ENCODE measurements around the gene WHAMM.
"Not testable (repeated sequence)": the region's sequence is repeated elsewhere in the genome, so short reads cannot be mapped to it uniquely, and the experiment has no call there.

WHAMM gene

GRCh38 chr15:82803793-82804574, 5.4 kb upstream of the WHAMM start:
- no peak for DNase-seq (ENCODE audit: low read depth in 2 of 2)

DNA sequence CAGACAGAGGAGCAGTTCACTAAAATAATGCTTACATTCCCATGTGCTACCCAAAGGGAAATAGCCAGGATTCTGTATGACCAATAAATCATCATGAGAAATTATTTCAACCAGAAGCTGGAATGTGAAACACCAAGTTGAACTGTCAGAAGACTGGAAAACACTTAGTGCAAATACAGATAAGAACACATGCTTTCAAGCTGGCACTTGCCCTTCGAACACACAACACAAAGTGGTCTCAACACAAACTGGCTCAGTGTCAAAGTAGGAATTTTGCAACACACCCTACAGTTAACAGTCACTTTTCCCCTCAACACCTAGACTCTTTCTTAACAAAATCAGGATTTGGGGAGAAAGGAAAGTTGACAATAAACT, 4.9 kb upstream of the WHAMM start:
- no peak for DNase-seq (ENCODE audit: low read depth in 2 of 2)

DNA sequence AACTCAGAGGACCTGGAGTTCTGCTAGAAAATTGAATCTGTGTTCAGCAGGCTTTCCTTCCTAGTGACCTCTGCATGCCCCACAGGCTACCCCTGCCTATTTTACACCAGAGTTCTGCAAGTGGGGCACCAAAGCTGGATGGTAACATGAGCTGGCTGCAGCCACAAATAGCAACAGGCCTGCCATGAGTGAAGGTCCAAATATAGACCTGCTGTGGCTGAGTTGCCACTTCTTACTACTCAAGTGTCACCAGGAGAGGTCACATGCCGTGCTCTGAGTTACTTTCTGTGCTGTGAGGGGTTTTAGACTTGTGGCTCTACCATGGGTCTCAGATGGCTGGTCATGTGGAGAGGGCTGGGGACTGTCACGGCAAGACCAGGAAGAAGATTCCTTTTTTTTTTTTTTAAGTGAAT, 3.4 kb upstream of the WHAMM start, which contains the start of gene FSD2:
TSS of gene FSD2 (minus strand) at position 76 of the 413 bp plus-strand sequence. CDS start 18,679 bp downstream, outside the sequence.
- no peak for DNase-seq (ENCODE audit: low read depth in 2 of 2)

DNA sequence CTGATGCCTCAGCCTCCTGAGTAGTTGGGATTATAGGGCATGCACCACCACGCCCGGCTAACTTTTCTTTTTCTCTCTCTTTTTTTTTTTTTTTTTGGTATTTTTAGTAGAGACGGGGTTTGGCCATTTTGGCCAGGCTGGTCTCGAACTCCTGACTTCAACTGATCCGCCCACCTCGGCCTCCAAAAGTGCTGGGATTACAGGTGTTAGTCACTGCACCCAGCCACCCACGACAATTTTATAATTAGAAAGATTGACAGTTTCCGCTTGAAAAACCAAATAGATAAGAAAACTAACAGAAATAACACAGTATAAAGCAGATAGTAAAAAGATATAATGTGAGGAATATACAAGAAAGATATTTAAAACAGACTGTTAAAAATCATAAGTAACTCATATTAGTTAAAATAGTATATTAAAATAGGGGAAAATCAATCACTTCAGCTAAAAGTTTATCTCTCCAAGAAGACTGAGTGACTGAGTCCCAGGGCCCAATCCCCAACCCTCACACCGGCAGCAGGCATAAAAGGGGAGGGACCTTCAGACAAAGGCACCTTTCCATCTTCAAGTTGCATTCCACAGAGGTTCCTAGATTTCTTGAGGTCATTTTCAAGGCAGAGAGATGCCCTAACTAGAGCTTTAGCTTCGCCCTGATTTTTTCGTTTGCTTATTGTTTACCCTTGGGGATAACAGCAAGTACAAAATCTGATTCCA, 1.4 kb upstream of the WHAMM start:
- no peak for DNase-seq (ENCODE audit: low read depth in 2 of 2)

GRCh38 chr15:82808634-82809041, 790 bp upstream of the WHAMM start:
- DNase-seq (ENCODE audit: low read depth in 2 of 2) = no peak

GRCh38 chr15:82810061-82810889, 847 bp downstream of the WHAMM start:
- DNase-seq (ENCODE audit: low read depth in 2 of 2) = peak in 1 of 2 donors; percentile 9

GRCh38 chr15:82810890-82811426, 1.5 kb downstream of the WHAMM start:
- peak; percentile 23 to 24 for DNase-seq (ENCODE audit: low read depth in 2 of 2)

DNA sequence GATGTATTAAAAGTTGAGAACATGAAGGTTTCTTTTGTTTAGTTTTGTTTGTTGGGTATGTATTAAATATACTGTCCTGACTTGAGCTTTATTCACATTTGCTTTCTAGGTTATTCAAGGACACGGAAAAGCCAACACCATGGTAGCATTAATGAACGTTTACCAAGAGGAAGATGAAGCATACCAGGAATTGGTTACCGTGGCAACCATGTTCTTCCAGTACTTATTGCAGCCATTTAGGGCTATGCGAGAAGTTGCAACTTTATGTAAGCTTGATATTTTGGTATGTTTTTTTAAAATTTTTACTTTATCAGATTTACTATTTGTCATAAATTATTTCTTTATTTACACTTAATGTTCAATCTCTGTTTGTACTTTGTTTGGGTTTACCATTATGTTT, 3.6 kb downstream of the WHAMM start:
- DNase-seq (ENCODE audit: low read depth in 2 of 2) = no peak

GRCh38 chr15:82820128-82820527, 10.7 kb downstream of the WHAMM start:
- no peak for DNase-seq (ENCODE audit: low read depth in 2 of 2)

DNA sequence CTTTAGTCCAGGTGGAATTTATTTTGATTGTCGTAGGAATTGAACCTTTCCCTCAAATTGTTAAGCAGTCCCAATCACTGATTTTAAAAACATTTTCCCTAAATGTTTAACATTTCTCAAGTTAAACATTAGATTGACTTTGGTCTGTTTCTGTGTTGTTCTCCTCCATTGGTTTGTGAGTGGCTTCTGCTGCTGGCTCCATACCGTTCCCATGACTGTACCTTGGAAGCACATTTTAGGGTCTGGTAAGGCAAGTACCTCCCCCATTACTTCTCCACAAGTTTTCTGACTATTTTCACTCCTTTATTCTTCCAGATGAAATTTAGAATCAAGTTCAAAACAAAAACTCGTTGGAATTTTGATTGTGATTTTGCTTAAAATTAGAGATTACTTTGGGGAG, 12.0 kb downstream of the WHAMM start:
- not testable (repeated sequence) for DNase-seq (ENCODE audit: low read depth in 2 of 2)

- DNase-seq (ENCODE audit: low read depth in 2 of 2) = not testable (repeated sequence)
Measured at GRCh38 chr15:82821851-82822250, 12.4 kb downstream of the WHAMM start.

DNA sequence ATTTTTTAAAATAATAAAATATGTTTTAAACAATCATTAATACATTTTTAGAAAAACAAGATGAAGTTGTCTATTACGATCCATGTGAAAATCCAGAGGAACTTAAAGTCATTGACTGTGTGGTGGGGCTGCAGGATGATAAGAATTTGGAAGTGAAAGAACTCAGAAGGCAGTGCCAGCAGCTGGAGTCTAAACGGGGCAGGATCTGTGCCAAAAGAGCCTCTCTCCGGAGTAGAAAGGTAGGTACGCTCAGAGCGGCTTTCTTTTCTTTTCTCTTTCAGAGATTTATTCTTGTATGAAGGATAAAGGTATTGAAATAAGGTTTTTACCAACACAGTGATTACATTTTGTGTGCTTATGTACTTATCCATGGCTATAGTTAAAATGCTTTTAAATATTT, 13.6 kb downstream of the WHAMM start:
- no peak for DNase-seq (ENCODE audit: low read depth in 2 of 2)

- no peak for DNase-seq (ENCODE audit: low read depth in 2 of 2)
Measured at GRCh38 chr15:82828075-82828474, 18.6 kb downstream of the WHAMM start.

DNA sequence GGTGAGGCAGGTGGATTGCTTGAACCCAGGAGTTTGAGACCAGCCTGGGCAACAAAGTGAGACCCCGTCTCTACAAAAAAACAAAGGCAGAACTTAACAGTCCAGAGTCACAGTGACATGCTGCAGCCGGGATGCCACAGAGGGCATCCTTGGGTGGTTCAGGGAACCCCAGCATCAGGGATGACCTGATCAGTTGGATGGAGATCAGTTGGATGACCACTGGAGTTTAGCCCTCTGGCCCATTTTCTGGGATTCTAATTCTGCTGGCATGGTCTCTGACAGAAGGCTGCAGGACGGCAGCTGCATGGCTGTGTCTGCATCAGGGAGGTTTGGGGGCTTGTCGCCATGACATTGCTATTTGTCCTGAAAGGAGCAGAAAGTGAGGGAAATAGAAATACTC, 19.8 kb downstream of the WHAMM start:
- DNase-seq (ENCODE audit: low read depth in 2 of 2) = no peak

- DNase-seq (ENCODE audit: low read depth in 2 of 2) = no peak
Measured at GRCh38 chr15:82830427-82831173, 21.2 kb downstream of the WHAMM start.

GRCh38 chr15:82831894-82832600, 22.6 kb downstream of the WHAMM start:
- DNase-seq (ENCODE audit: low read depth in 2 of 2) = no peak

GRCh38 chr15:82832601-82833361, 23.4 kb downstream of the WHAMM start:
- DNase-seq (ENCODE audit: low read depth in 2 of 2) = peak in 1 of 2 donors; percentile 21

DNA sequence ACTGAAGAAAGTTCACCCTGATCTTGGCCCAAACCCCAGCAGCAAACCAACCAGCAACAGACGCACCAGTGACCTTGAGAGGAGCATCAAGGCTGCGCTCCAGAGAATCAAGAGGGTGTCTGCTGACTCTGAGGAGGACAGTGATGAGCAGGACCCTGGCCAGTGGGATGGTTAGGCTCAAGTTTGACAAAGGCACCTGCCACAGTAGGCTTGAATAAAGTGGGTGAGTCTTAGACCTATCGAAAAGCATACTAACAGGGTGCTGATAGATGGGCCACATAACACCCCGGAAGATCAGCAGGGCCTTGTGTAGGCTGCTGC, 23.9 kb downstream of the WHAMM start:
- no peak for DNase-seq (ENCODE audit: low read depth in 2 of 2)

DNA sequence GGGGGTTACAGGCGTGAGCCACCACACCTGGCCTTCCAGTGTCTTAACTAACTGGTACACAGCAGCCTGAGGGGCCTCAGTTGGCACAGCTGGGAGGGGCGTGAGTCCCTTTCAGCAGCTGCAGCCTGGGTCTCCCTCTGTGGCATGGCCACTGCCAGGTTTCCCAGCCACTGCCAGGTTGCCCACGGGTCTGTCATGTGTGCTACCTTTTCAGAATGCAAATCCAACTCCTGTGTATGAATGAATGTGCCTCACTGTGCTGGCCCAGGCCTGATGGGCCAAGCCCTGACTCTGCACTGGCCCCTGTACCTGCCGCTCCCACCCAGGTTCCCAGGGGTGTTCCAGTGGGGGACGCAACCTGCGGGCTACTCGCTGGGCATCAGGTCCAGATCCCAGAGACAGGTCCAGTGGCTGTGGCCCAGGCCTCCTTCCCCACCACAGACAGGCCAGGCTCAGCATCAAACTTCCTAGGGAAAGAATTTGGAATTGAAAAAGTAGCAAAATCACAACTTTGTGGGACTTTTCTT, 26.0 kb downstream of the WHAMM start:
- DNase-seq (ENCODE audit: low read depth in 2 of 2) = no peak
